Measurements from ENCODE around the gene PRPF6.
"Not testable (repeated sequence)": the region's sequence is repeated elsewhere in the genome, so short reads cannot be mapped to it uniquely, and the experiment has no call there.

Gene PRPF6

GRCh38 chr20:64010711-64011237 is 29.8 kb downstream of the PRPF6 start:
- POLR2A ChIA-PET: no interaction called here
- Histone ChIP-seq H3K27me3 (replicated peaks in 2 of 5; ENCODE audit: control insufficient read depth in 4 of 5, insufficient read depth in 5 of 5, low read length in 4 of 5) (no peaks in the 10 kb centered on the region), H3K9me3 (ENCODE audit: control extremely low read depth in 1 of 5, control insufficient read depth in 4 of 5, insufficient read depth in 2 of 5, low read depth in 1 of 5, low read length in 4 of 5) (peaks cover 0 to 13% (median 4%) of the 10 kb centered on the region in 5 experiments), H3K27ac (ENCODE audit: insufficient read depth in 1 of 2, low read depth in 1 of 2, low read length in 2 of 2, poor library complexity in 1 of 2, severe bottlenecking in 2 of 2) (no peak overlapping the region), H3K4me3 (ENCODE audit: control insufficient read depth in 1 of 7, extremely low read depth in 1 of 7, insufficient read depth in 4 of 7, low read depth in 2 of 7, low read length in 6 of 7) (no peak overlapping the region), H3K36me3 (ENCODE audit: control insufficient read depth in 4 of 4, insufficient read depth in 4 of 4, low read length in 3 of 4) (peaks cover 25 to 77% (median 61%) of the 10 kb centered on the region in 4 experiments), H3K4me1 (ENCODE audit: control extremely low read depth in 1 of 4, control insufficient read depth in 4 of 4, insufficient read depth in 4 of 4, low read length in 3 of 4) (peaks cover 0 to 7% (median 7%) of the 10 kb centered on the region in 4 experiments)
- 96% methylated on average over 7 of the region's 8 CpGs for WGBS (ENCODE audit: insufficient coverage)
- CTCF ChIA-PET: interaction anchor here (1.1 kb wide), 1 partner anchor 27 kb away, joined by 4 read pairs; no protein-coding TSS in a partner anchor
- DNase-seq: no peak

- Histone ChIP-seq H3K4me3 (ENCODE audit: control insufficient read depth in 1 of 7, extremely low read depth in 1 of 7, insufficient read depth in 4 of 7, low read depth in 2 of 7, low read length in 6 of 7) (no peak overlapping the region), H3K36me3 (ENCODE audit: control insufficient read depth in 4 of 4, insufficient read depth in 4 of 4, low read length in 3 of 4) (peaks cover 25 to 77% (median 61%) of the 10 kb centered on the region in 4 experiments), H3K27ac (ENCODE audit: insufficient read depth in 1 of 2, low read depth in 1 of 2, low read length in 2 of 2, poor library complexity in 1 of 2, severe bottlenecking in 2 of 2) (no peak overlapping the region), H3K4me1 (ENCODE audit: control extremely low read depth in 1 of 4, control insufficient read depth in 4 of 4, insufficient read depth in 4 of 4, low read length in 3 of 4) (peaks cover 0 to 7% (median 7%) of the 10 kb centered on the region in 4 experiments), H3K9me3 (ENCODE audit: control extremely low read depth in 1 of 5, control insufficient read depth in 4 of 5, insufficient read depth in 2 of 5, low read depth in 1 of 5, low read length in 4 of 5) (peaks cover 0 to 13% (median 4%) of the 10 kb centered on the region in 5 experiments), H3K27me3 (replicated peaks in 2 of 5; ENCODE audit: control insufficient read depth in 4 of 5, insufficient read depth in 5 of 5, low read length in 4 of 5) (no peaks in the 10 kb centered on the region)
- ChIA-PET CTCF (no interaction called here), POLR2A (no interaction called here)
- DNase-seq: no peak
- WGBS (ENCODE audit: insufficient coverage): 98% methylated on average over 14 of the region's 16 CpGs
Measured at GRCh38 chr20:64011366-64011779, 30.4 kb downstream of the PRPF6 start.

DNA sequence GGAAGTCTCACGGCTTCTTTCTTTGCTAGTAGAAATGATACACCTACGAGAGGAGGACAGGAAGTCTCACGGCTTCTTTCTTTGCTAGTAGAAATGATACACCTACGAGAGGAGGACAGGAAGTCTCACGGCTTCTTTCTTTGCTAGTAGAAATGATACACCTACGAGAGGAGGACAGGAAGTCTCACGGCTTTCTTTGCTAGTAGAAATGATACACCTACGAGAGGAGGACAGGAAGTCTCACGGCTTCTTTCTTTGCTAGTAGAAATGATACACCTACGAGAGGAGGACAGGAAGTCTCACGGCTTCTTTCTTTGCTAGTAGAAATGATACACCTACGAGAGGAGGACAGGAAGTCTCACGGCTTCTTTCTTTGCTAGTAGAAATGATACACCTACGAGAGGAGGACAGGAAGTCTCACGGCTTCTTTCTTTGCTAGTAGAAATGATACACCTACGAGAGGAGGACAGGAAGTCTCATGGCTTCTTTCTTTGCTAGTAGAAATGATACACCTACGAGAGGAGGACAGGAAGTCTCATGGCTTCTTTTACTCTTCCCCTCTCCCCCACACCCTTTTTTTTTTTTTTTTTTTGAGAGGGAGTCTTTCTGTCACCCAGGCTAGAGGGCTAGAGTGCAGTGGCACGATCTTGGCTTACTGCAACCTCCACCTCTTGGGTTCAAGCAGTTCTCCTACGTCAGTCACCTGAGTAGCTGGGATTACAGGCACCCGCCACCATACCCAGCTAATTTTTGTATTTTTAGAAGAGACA is 31.6 kb downstream of the PRPF6 start:
- H3K27ac ChIP-seq (ENCODE audit: insufficient read depth in 1 of 2, low read depth in 1 of 2, low read length in 2 of 2, poor library complexity in 1 of 2, severe bottlenecking in 2 of 2); POLR2A ChIA-PET; H3K4me3 ChIP-seq (ENCODE audit: control insufficient read depth in 1 of 7, extremely low read depth in 1 of 7, insufficient read depth in 4 of 7, low read depth in 2 of 7, low read length in 6 of 7); DNase-seq; CTCF ChIA-PET; H3K27me3 ChIP-seq (replicated peaks in 2 of 5; ENCODE audit: control insufficient read depth in 4 of 5, insufficient read depth in 5 of 5, low read length in 4 of 5); H3K4me1 ChIP-seq (ENCODE audit: control extremely low read depth in 1 of 4, control insufficient read depth in 4 of 4, insufficient read depth in 4 of 4, low read length in 3 of 4): not testable (repeated sequence)
- Histone ChIP-seq H3K36me3 (ENCODE audit: control insufficient read depth in 4 of 4, insufficient read depth in 4 of 4, low read length in 3 of 4) (peaks cover 25 to 74% (median 58%) of the 10 kb centered on the region in 4 experiments), H3K9me3 (ENCODE audit: control extremely low read depth in 1 of 5, control insufficient read depth in 4 of 5, insufficient read depth in 2 of 5, low read depth in 1 of 5, low read length in 4 of 5) (peaks cover 0 to 13% (median 4%) of the 10 kb centered on the region in 5 experiments)
- WGBS (ENCODE audit: insufficient coverage): 100% methylated on average over 1 of the region's 20 CpGs

DNA sequence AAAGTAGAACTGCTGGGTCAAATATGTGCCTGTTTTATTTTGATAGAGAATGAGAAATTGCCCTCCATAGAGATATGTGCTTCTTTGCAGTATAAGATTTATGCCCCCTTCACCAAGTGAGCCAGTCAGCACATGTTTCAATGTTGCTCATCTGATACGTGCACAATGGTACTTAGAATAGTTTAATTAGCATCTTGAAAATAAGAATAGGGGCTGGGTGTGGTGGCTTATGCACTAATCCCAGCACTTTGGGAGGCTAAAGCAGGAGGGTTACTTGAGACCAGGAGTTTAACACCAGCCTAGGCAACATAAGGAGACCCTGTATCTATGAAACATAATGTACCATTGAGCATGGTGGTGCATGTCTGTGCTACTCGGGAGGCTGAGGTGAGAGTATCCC is 34.7 kb downstream of the PRPF6 start:
- WGBS (ENCODE audit: insufficient coverage): 94% methylated on average over 2 of the region's 2 CpGs
- POLR2A ChIA-PET: no interaction called here
- H3K9me3 ChIP-seq (ENCODE audit: control extremely low read depth in 1 of 5, control insufficient read depth in 4 of 5, insufficient read depth in 2 of 5, low read depth in 1 of 5, low read length in 4 of 5): peaks cover 0 to 5% (median 3%) of the 10 kb centered on the region in 5 experiments
- no peak overlapping the region for H3K27ac ChIP-seq (ENCODE audit: insufficient read depth in 1 of 2, low read depth in 1 of 2, low read length in 2 of 2, poor library complexity in 1 of 2, severe bottlenecking in 2 of 2)
- H3K4me1 ChIP-seq (ENCODE audit: control extremely low read depth in 1 of 4, control insufficient read depth in 4 of 4, insufficient read depth in 4 of 4, low read length in 3 of 4): no peaks in the 10 kb centered on the region
- peaks cover 13 to 77% (median 48%) of the 10 kb centered on the region in 4 experiments for H3K36me3 ChIP-seq (ENCODE audit: control insufficient read depth in 4 of 4, insufficient read depth in 4 of 4, low read length in 3 of 4)
- CTCF ChIA-PET: no interaction called here
- no peak for DNase-seq
- no peak overlapping the region for H3K4me3 ChIP-seq (ENCODE audit: control insufficient read depth in 1 of 7, extremely low read depth in 1 of 7, insufficient read depth in 4 of 7, low read depth in 2 of 7, low read length in 6 of 7)
- H3K27me3 ChIP-seq (replicated peaks in 2 of 5; ENCODE audit: control insufficient read depth in 4 of 5, insufficient read depth in 5 of 5, low read length in 4 of 5): no peaks in the 10 kb centered on the region

- peaks cover 19 to 91% (median 59%) of the 10 kb centered on the region in 4 experiments for H3K36me3 ChIP-seq (ENCODE audit: control insufficient read depth in 4 of 4, insufficient read depth in 4 of 4, low read length in 3 of 4)
- no peak for DNase-seq
- H3K27ac ChIP-seq (ENCODE audit: insufficient read depth in 1 of 2, low read depth in 1 of 2, low read length in 2 of 2, poor library complexity in 1 of 2, severe bottlenecking in 2 of 2): no peak overlapping the region
- ChIA-PET POLR2A (no interaction called here), CTCF (no interaction called here)
- no peaks in the 10 kb centered on the region for H3K9me3 ChIP-seq (ENCODE audit: control extremely low read depth in 1 of 5, control insufficient read depth in 4 of 5, insufficient read depth in 2 of 5, low read depth in 1 of 5, low read length in 4 of 5)
- no peak overlapping the region for H3K4me3 ChIP-seq (ENCODE audit: control insufficient read depth in 1 of 7, extremely low read depth in 1 of 7, insufficient read depth in 4 of 7, low read depth in 2 of 7, low read length in 6 of 7)
- no peaks in the 10 kb centered on the region for H3K27me3 ChIP-seq (replicated peaks in 2 of 5; ENCODE audit: control insufficient read depth in 4 of 5, insufficient read depth in 5 of 5, low read length in 4 of 5)
- whole genome bisulfite sequencing (ENCODE audit: insufficient coverage): 98% methylated on average over 25 of the region's 36 CpGs
- H3K4me1 ChIP-seq (ENCODE audit: control extremely low read depth in 1 of 4, control insufficient read depth in 4 of 4, insufficient read depth in 4 of 4, low read length in 3 of 4): no peaks in the 10 kb centered on the region
Measured at GRCh38 chr20:64021124-64021975, 40.4 kb downstream of the PRPF6 start.

DNA sequence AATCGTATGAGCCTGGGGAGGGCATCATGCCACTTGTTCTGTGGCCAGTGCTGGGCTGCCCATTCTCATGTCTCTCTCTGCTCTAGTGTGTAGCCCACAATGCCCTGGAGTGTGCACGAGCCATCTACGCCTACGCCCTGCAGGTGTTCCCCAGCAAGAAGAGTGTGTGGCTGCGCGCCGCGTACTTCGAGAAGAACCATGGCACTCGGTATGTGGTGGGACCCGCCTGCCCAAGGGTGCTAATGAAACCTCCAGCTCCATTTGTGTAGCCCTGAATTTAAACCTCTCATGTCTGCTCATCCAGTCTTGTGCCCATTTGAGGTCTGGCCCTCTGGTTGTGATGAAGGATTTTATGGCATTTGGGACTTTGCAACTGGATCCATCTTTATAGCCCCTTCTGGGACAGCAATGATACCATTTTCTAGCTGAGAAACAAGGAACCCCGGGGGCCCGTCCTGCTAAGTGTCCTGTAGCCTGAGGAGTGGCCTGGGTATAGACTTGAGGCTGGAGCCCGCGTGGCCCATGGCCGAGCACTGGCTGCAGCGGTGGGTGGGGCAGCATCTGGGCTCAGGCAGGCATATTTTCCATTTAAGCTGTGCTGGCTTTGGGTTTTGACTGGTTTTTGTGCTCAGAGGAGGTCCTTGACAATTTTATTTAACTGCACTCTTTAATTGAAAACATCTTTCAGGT is 41.9 kb downstream of the PRPF6 start:
- Histone ChIP-seq H3K9me3 (ENCODE audit: control extremely low read depth in 1 of 5, control insufficient read depth in 4 of 5, insufficient read depth in 2 of 5, low read depth in 1 of 5, low read length in 4 of 5) (no peaks in the 10 kb centered on the region), H3K36me3 (ENCODE audit: control insufficient read depth in 4 of 4, insufficient read depth in 4 of 4, low read length in 3 of 4) (peaks cover 28 to 96% (median 64%) of the 10 kb centered on the region in 4 experiments), H3K4me3 (ENCODE audit: control insufficient read depth in 1 of 7, extremely low read depth in 1 of 7, insufficient read depth in 4 of 7, low read depth in 2 of 7, low read length in 6 of 7) (no peak overlapping the region), H3K27ac (ENCODE audit: insufficient read depth in 1 of 2, low read depth in 1 of 2, low read length in 2 of 2, poor library complexity in 1 of 2, severe bottlenecking in 2 of 2) (no peak overlapping the region), H3K27me3 (replicated peaks in 2 of 5; ENCODE audit: control insufficient read depth in 4 of 5, insufficient read depth in 5 of 5, low read length in 4 of 5) (no peaks in the 10 kb centered on the region), H3K4me1 (ENCODE audit: control extremely low read depth in 1 of 4, control insufficient read depth in 4 of 4, insufficient read depth in 4 of 4, low read length in 3 of 4) (no peaks in the 10 kb centered on the region)
- CTCF ChIA-PET: interaction anchor here (0.6 kb wide), 1 partner anchor 15 kb away, joined by 3 read pairs; no protein-coding TSS in a partner anchor
- WGBS (ENCODE audit: insufficient coverage): over 99% methylated on average over 17 of the region's 17 CpGs
- POLR2A ChIA-PET: no interaction called here
- DNase-seq: no peak

All from common myeloid progenitor, CD34-positive (primary cell).